ENCODE results near the gene KRT74.
"Not testable (repeated sequence)": the region's sequence is repeated elsewhere in the genome, so short reads cannot be mapped to it uniquely, and the experiment has no call there.

Gene KRT74

DNA sequence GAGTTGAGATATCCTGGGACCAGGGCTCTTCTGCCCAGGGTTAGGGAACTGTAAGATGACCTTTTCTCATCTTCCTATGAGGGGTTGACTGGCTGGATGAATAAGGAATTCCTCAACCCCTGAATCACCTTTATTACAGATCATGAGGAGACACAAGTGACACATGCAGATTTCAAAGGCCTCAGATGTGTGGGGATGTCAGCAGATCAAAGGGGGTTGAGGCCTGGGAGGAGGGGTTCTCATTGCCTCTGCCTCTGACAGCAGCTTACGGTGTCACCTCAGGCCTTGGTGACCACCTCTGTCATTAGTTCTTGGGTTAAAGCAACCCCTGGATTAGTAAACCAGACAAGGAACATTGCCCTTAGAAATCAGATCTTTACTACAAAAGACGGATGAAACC lies 29.7 kb upstream of the KRT74 start:
- DNase-seq (ENCODE audit: low read depth, low spot score), result no peak

DNA sequence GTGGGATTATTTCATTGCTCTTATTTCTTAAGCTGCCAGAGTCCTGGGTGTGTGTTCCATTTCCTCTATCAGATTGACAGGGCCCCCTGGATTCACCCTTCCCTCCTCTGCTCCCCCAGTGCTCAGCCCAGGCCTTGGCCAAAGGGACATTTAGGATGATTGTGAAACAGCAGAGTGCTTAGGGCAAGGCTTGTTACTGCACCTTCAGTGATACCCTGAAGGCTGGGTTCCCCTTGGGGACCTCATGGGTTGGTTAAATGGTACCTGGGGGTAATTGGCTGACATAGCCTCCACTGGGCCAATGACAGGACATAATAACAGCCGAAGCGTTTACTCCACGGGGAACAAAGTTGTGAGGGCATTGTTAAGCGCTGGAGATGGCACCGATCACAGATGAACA lies 28.9 kb upstream of the KRT74 start:
- no peak for DNase-seq (ENCODE audit: low read depth, low spot score)

DNA sequence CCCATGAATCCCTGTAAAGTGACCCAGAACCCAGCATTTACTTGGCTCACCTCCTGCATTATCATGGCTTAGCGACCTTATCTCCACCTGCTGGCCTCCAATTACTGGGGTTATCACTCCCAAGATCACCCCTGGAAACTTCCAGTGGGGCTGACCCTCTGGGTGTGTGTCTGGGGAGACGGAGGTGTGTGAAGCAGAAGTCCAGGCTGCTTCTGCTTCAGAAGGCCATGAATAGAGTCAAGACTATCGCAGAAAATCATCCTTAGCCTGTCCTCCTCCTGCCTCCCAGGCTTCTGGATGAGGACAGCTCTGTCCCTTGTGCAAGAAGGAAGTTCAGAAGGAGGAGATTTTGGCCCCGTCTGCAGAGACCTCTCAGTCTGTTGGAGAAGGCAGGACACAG lies 28.0 kb upstream of the KRT74 start:
- no peak for DNase-seq (ENCODE audit: low read depth, low spot score)

DNA sequence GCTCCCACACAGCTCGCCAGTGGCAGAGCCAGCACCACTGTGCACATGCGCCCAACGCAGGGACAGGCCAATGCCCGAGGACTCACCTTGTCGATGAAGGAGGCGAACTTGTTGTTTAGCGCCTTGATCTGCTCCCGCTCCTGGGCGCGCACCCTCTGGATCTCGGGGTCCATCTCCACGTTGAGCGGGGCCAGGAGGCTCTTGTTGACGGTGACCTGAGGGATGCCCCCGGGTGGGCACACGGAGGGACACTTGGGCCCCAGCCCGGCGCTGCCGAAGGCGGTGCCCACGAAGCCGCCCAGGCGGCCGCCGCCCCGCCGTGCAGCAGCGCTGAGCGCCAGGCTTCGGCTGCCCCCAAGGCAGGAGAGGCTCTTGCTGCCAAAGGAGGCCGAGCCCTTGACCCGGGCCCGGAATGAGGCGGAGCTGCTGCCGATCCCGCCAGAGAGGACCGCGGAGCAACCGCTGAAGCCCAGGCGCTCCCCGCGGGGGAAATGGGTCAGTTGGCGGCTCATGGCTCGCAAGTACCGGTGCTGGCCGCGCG lies 27.4 kb upstream of the KRT74 start, which contains the start of gene KRT72:
KRT72 (minus strand) TSS at position 523 of the 541 bp plus-strand sequence; CDS start at position 512, 11 bp downstream.
- DNase-seq (ENCODE audit: low read depth, low spot score), result no peak

DNA sequence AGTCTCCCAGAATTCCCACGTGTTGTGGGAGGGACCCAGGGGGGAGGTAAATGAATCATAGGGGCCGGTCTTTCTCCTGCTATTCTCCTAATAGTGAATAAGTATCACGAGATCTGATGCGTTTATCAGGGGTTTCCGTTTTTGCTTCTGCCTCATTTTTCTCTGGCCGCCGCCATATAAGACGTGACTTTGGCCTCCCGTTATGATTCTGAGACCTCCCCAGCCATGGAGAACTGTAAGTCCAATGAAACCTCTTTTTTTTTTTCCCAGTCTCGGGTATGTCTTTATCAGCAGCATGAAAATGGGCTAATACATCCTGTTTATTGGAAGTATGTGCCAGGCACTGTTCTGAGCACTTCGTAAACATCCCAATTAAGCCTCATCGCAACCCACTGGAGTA lies 26.8 kb upstream of the KRT74 start:
- DNase-seq (ENCODE audit: low read depth, low spot score), result no peak

DNA sequence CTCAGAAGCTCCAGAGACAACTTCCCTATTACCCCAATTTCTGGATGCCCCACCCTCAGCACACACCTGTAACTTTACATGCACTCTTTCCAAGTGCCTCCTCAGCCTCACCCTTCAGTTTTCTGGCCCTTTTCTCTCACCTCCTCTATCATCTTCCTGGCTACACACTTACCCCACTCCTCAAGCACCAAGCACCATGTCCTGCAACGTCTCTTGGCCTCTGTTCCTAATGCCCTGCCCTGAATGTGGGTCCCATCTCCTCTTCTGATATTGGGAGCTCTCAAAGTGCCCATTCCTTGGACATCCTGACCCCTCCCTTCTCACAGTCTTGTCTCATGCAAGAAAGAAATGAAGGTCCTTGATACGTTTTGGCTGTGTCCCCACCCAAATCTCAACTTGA lies 26.4 kb upstream of the KRT74 start:
- DNase-seq (ENCODE audit: low read depth, low spot score), result no peak

DNA sequence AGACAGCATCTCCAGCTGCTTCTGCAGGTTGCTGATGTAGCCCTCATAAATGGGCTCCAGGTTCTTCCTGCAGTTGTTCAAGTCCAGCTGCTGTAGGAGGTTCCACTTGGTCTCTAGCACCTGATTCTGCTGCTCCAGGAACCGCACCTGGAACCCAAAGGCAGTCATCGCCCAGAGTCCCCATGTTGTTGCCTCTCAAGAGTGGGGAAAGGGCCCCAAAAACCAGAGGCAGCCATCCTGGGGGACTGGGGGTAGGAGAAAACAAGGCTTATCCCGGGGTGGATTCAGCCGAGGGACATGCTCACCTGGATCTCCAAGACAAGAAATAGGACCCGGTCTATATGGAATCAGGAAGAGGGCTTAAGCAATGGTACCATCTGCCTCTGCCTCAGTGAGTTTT lies 25.3 kb upstream of the KRT74 start:
- no peak for DNase-seq (ENCODE audit: low read depth, low spot score)

DNA sequence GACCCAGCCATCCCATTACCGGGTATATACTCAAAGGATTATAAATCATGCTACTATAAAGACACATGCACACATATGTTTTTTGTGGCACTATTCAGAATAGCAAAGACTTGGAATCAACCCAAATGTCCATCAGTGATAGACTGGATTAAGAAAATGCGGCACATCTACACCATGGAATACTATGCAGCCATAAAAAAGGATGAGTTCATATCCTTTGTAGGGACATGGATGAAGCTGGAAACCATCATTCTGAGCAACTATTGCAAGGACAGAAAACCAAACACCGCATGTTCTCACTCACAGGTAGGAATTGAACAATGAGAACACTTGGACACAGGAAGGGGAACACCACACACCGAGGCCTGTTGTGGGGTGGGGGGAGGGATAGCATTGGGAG lies 20.6 kb upstream of the KRT74 start:
- DNase-seq (ENCODE audit: low read depth, low spot score), result not testable (repeated sequence)

- DNase-seq (ENCODE audit: low read depth, low spot score), result no peak
Observed at GRCh38 chr12:52591521-52591920, 17.9 kb upstream of the KRT74 start.

DNA sequence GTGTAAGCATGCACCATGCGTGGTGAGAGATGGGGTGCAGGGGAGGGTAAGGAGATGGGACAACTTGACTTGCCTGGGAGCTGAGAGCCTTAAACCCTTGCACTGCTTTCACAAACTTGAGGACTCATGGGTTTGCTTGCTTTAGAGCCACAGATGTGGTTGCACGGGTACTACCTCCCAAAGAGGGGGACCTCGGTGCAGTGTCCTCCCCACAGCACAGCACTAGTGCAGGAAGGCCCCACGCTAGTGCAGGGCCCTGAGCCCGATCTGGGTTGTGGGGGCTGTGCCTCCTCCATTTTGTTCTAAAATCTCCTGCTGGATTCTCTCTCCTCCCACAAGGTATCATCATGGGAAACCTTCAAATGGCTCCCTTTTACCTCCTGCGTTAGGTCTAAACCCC lies 16.4 kb upstream of the KRT74 start:
- no peak for DNase-seq (ENCODE audit: low read depth, low spot score)

- DNase-seq (ENCODE audit: low read depth, low spot score), result no peak
Observed at GRCh38 chr12:52587563-52587962, 13.9 kb upstream of the KRT74 start.

GRCh38 chr12:52585946-52586345 lies 12.3 kb upstream of the KRT74 start:
- no peak for DNase-seq (ENCODE audit: low read depth, low spot score)

GRCh38 chr12:52585066-52585465 lies 11.4 kb upstream of the KRT74 start:
- no peak for DNase-seq (ENCODE audit: low read depth, low spot score)

GRCh38 chr12:52584156-52584682 lies 10.6 kb upstream of the KRT74 start:
- DNase-seq (ENCODE audit: low read depth, low spot score), result no peak

DNA sequence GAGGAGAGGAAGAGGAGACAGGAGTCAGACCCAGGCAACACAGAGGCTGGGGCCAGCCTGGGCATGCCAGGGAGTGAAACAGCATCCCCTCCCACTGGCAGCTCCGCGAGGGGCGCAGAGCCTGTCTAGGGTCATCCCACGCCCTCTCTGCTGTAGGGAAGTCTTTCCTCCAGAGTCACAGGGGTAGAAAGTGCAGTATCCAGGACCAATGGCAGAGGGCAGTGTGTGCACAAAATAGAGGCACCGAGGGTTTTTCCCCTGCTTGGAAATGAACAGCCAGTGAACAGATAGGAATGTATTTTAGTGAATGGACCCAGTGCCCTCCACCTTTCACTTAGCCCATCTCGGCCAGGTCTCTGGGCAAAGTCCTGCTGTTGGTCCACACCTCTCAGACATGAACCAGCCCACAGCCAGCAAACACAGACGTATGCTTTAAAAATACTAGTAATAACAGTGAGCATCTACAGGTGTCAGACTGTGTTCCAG lies 9.4 kb upstream of the KRT74 start:
- DNase-seq (ENCODE audit: low read depth, low spot score), result peak; percentile 70

DNA sequence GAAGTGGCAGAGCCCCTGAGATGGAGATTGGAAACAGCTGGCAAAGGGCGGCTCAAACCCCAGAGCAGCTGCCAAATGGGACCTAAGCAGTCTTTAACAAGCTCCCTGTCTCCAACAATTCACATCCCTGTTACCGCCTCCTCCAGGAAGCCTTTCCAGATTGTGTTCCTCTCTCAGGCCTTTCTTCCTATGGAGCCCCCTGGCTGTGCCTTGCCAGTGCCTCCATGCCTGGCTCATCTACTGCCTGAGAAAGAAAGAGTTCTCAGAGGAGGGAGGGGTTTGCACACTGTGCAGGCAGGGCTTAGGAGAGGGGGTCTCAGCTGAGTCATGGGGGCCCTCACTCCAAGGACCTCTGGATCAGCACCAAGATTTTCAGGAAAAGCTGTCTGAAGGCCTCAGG lies 8.8 kb upstream of the KRT74 start:
- DNase-seq (ENCODE audit: low read depth, low spot score), result no peak

- peak; percentile 7 for DNase-seq (ENCODE audit: low read depth, low spot score)
Observed at GRCh38 chr12:52581481-52581880, 7.8 kb upstream of the KRT74 start.

- no peak for DNase-seq (ENCODE audit: low read depth, low spot score)
Observed at GRCh38 chr12:52581066-52581465, 7.4 kb upstream of the KRT74 start.

- no peak for DNase-seq (ENCODE audit: low read depth, low spot score)
Observed at GRCh38 chr12:52580496-52580895, 6.9 kb upstream of the KRT74 start.

DNA sequence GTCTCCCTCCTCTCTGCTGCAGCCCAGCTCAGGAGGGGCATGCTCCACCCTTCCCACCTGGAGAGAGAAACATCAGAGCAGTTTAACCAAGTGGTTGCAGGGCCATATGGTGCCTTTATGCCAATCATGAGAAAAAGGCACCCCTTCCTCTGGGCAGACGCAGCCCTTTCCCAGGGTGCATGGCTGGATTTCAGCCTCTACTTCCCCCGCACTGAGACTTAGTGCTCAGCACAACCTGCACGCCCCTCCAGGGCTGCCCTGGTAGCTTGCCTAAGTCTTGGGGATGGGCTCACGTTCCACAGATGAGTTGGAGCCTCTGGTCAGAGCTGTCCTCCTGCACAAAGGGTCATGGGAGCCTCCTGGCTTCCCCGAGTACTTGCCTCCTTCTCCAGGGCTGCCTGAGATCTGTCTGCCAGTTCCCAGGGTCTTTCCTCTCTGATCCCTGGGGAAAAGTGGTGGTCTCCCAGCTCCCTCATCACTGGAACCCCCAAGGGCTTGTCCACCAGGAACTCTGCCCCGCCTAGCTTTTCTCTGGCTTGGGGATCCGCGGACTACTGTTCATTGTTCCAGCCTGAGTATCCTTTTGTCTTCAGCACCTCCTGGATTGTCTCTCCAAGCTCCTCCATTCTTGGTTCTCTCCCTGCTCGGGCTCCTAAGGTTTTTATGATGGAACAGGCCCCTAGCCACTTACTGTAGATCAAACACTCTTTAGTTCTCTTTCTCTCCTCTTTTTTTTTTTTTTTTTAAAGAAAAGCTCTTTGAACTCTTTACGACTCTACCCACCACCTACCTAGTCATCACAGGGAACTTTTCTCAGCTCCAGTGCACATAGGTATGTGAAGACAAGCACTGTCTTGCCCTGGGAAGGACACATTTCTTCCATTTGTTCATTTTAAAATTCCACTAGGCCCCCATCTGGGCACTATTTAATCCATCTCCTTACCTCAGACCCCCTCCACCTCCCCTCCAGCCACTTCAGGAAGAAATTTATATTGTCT lies 6.1 kb upstream of the KRT74 start:
- DNase-seq (ENCODE audit: low read depth, low spot score), result no peak

- DNase-seq (ENCODE audit: low read depth, low spot score), result no peak
Observed at GRCh38 chr12:52578469-52578868, 4.8 kb upstream of the KRT74 start.

DNA sequence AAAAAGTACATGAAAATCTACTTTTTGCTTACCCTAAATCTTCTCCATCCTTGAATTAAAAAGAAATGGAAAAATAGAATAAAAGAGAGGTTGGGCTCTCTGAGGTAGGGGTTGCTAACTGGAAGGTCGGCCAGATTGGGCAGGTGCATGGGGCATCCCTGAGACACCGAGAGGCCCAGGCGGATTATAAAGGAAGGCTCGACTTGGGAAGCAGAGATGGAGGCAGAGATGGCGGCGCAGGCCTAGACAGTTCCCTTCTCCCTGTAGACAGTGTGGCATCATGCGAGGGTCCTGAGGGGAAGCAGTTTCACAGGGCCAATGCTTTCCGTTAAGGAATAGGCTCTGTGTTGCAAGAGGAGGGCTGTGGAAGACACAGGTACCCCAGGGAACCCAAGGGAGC lies 3.7 kb upstream of the KRT74 start:
- no peak for DNase-seq (ENCODE audit: low read depth, low spot score)

- DNase-seq (ENCODE audit: low read depth, low spot score), result no peak
Observed at GRCh38 chr12:52575948-52576347, 2.3 kb upstream of the KRT74 start.

Measured in astrocyte of the hippocampus (primary cell).